ENCODE measurements around the gene CWC27.

CWC27 gene

GRCh38 chr5:64768358-64769312 lies at the start of gene CWC27, which contains the start of gene SREK1IP1:
CWC27 (plus strand) TSS chr5:64768930; CDS start chr5:64769147, 217 bp downstream.
SREK1IP1 (minus strand) TSS chr5:64768691; CDS start chr5:64768517, 174 bp downstream.
- DNase-seq (ENCODE audit: low read depth, low spot score) = peak; percentile 76

GRCh38 chr5:64722588-64722987 lies 46.1 kb upstream of the CWC27 start:
- no peak for DNase-seq (ENCODE audit: low read depth, low spot score)

GRCh38 chr5:64727150-64727549 lies 41.6 kb upstream of the CWC27 start:
- no peak for DNase-seq (ENCODE audit: low read depth, low spot score)

GRCh38 chr5:64742411-64742810 lies 26.3 kb upstream of the CWC27 start:
- DNase-seq (ENCODE audit: low read depth, low spot score) = no peak

- no peak for DNase-seq (ENCODE audit: low read depth, low spot score)
These were observed 25.9 kb upstream of the CWC27 start for GRCh38 chr5:64742821-64743220.

- no peak for DNase-seq (ENCODE audit: low read depth, low spot score)
These were observed 23.8 kb upstream of the CWC27 start for GRCh38 chr5:64744914-64745313.

GRCh38 chr5:64746446-64746845 lies 22.3 kb upstream of the CWC27 start:
- no peak for DNase-seq (ENCODE audit: low read depth, low spot score)

- no peak for DNase-seq (ENCODE audit: low read depth, low spot score)
These were observed 19.3 kb upstream of the CWC27 start for GRCh38 chr5:64749385-64749784.

- DNase-seq (ENCODE audit: low read depth, low spot score) = no peak
These were observed 14.7 kb upstream of the CWC27 start for GRCh38 chr5:64754066-64754465.

- DNase-seq (ENCODE audit: low read depth, low spot score) = no peak
These were observed 9.8 kb upstream of the CWC27 start for GRCh38 chr5:64758901-64759300.

GRCh38 chr5:64759960-64760660 lies 8.6 kb upstream of the CWC27 start:
- no peak for DNase-seq (ENCODE audit: low read depth, low spot score)

- no peak for DNase-seq (ENCODE audit: low read depth, low spot score)
These were observed 4.7 kb upstream of the CWC27 start for GRCh38 chr5:64763948-64764503.

GRCh38 chr5:64765804-64766504 lies 2.8 kb upstream of the CWC27 start:
- DNase-seq (ENCODE audit: low read depth, low spot score) = no peak

- DNase-seq (ENCODE audit: low read depth, low spot score) = no peak
These were observed 1.8 kb upstream of the CWC27 start for GRCh38 chr5:64766941-64767340.

GRCh38 chr5:64767959-64768357 lies 772 bp upstream of the CWC27 start:
- DNase-seq (ENCODE audit: low read depth, low spot score) = no peak

GRCh38 chr5:64769855-64770254 lies 1.1 kb downstream of the CWC27 start:
- DNase-seq (ENCODE audit: low read depth, low spot score) = no peak

- no peak for DNase-seq (ENCODE audit: low read depth, low spot score)
These were observed 3.0 kb downstream of the CWC27 start for GRCh38 chr5:64771736-64772135.

- DNase-seq (ENCODE audit: low read depth, low spot score) = no peak
These were observed 4.8 kb downstream of the CWC27 start for GRCh38 chr5:64773533-64773932.

GRCh38 chr5:64775291-64775690 lies 6.6 kb downstream of the CWC27 start:
- DNase-seq (ENCODE audit: low read depth, low spot score) = no peak

- no peak for DNase-seq (ENCODE audit: low read depth, low spot score)
These were observed 15.8 kb downstream of the CWC27 start for GRCh38 chr5:64784451-64785025.

- DNase-seq (ENCODE audit: low read depth, low spot score) = no peak
These were observed 17.6 kb downstream of the CWC27 start for GRCh38 chr5:64786372-64786771.
